Testis (tissue), 2 donors: Measurements from ENCODE around the gene TBC1D22A.

Experiments used
- CTCF ChIP-seq, 3 experiments: fragments of 450-650 bp in 2 of 3; fragments of 200-600 bp in 1 of 3; sonication (generic) in 1 of 3; IDR thresholded peaks; one replicate each; pipeline ENCODE4 v1.5.1; 2016 to 2019; ENCODE audit warnings: antibody characterized with exemption in 3 of 3, mild to moderate bottlenecking in 2 of 3, moderate library complexity in 1 of 3
- POLR2A ChIP-seq: fragments of 450-650 bp; IDR thresholded peaks from one replicate; pipeline ENCODE4 v1.6.1; 2017; ENCODE audit warnings: antibody characterized with exemption, mild to moderate bottlenecking, moderate library complexity

DNA sequence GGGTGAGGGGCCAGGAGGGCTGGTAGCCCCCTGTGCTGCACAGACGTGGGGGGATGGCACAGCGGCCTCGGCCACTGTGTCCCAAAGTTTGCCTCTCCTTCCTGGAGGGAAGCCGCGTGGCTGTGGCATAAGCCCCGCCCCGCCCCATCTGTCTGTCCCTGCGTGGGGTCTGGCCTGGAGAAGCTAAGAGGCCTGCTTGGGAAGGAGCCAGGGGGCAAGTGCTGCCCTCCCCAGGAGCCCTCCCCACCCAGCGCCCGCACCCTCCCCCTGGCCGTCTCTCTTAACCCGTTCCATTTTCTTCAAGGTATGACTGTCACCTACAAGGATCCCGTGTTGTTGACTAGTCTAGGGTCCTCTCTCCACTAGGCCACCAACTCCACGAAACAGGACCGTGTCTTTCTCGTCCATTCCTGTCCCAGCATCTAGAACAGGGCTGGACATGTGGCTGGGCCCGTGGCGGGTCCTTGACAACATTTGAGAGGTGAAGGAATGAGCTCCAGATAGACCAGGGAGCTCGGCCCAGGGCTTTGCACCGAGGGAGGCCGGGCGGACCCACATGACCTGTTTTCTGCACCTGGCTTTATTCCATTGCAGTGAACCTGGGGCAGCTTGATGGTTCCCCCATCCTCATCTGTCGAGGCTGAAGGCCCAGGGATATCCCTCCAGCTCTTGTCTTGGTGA is 428.0 kb downstream of the TBC1D22A start:
- no peak for TF ChIP-seq CTCF (IDR thresholded peaks at IDR 0.05)
- TF ChIP-seq POLR2A: no peak
